K562 (cell line): Measurements from ENCODE around the gene ANXA4. TPM values are rescaled to one million over a fixed set of nuclear protein-coding genes. Genes with fewer than 3 reads are reported as not detected.

Source experiments
- ATAC-seq: fragments of 200-7000 bp; cut with Tn5 transposase; 3 replicates; pipeline ENCODE4 v1.9.1; 2020; ENCODE audit warnings: moderate library complexity
- BruUV-seq: library from RNA; stranded (reverse); fragments of 400-500 nt; replicated peaks from 2 replicates; lab custom pipeline; 2021; lab: Mats Ljungman, UMichigan
- CTCF ChIA-PET: fragments of 300-600 bp; formaldehyde crosslinking; extraction: SDS; loops from one replicate; lab custom pipeline; 2021; ENCODE audit warnings: low intra/inter-chr PET ratio; lab: Yijun Ruan, JAX
- POLR2A ChIA-PET: fragments of 300-600, 350-650 bp; sonication (Branson Sonifier 250); formaldehyde crosslinking; extraction: SDS; loops from one replicate; lab custom pipeline; 2021; ENCODE audit warnings: antibody characterized with exemption, inconsistent platforms; lab: Yijun Ruan, JAX
- DNase-seq, 4 experiments: peaks; one replicate each; pipeline versions ENCODE4 v3.0.0 to v3.0.0-alpha.2; 2011 to 2018; ENCODE audit warnings: low spot score in 3 of 4, mixed read lengths in 3 of 4; ENCODE audit errors: extremely low read depth in 1 of 4
- FAIRE-seq: peaks from 2 replicates; lab custom pipeline; 2011; peaks lifted over from hg19 to GRCh38; lab: Jason Lieb, UNC
- H2AFZ ChIP-seq: 2 replicates; pipeline ENCODE4 v1.6.0; 2011; ENCODE audit warnings: low read depth, low read length, control low read depth, inconsistent platforms
- H3K27ac ChIP-seq: fragments of 200-600 bp; 3 replicates; pipeline ENCODE4 v1.8.0; 2011; ENCODE audit warnings: low read depth, mild to moderate bottlenecking, control low read depth, inconsistent platforms, low read length, moderate library complexity, mixed read lengths; ENCODE audit errors: extremely low read depth
- H3K27me3 ChIP-seq, 2 experiments: fragments of 300-600 bp in 1 of 2; 2 replicates in 1 of 2; 3 replicates in 1 of 2; pipeline versions ENCODE4 v1.6.0 to v1.8.0; 2011; ENCODE audit warnings: inconsistent platforms in 2 of 2, low read length in 2 of 2, mild to moderate bottlenecking in 1 of 2, mixed read lengths in 1 of 2, moderate library complexity in 1 of 2; ENCODE audit not compliant: control insufficient read depth in 2 of 2, insufficient read depth in 2 of 2
- H3K36me3 ChIP-seq: fragments of 300-600 bp; 3 replicates; pipeline ENCODE4 v1.8.0; 2011; ENCODE audit warnings: mild to moderate bottlenecking, low read length, inconsistent platforms; ENCODE audit not compliant: control insufficient read depth, insufficient read depth
- H3K4me1 ChIP-seq, 2 experiments: fragments of 200-600 bp in 1 of 2; replicated peaks in 1 of 2; 2 replicates in 1 of 2; 3 replicates in 1 of 2; pipeline versions ENCODE4 v1.5.1 to v1.8.0; 2011; ENCODE audit warnings: inconsistent platforms in 2 of 2, low read length in 2 of 2, mild to moderate bottlenecking in 1 of 2, mixed read lengths in 1 of 2, moderate library complexity in 1 of 2; ENCODE audit not compliant: control insufficient read depth in 2 of 2, insufficient read depth in 2 of 2
- H3K4me2 ChIP-seq: 2 replicates; pipeline ENCODE4 v1.6.1; 2011; ENCODE audit warnings: low read length, control low read depth, inconsistent platforms, mixed read lengths; ENCODE audit not compliant: insufficient read depth
- H3K4me3 ChIP-seq: fragments of 200-600 bp; sonication (generic), shearing (Covaris generic); 2 replicates; pipeline ENCODE4 v1.5.1; 2016; ENCODE audit warnings: control low read depth, inconsistent platforms
- H3K79me2 ChIP-seq: fragments of 200-600 bp; 3 replicates; pipeline ENCODE4 v1.8.0; 2011; ENCODE audit warnings: low read length, inconsistent platforms; ENCODE audit not compliant: control insufficient read depth, insufficient read depth
- H3K9ac ChIP-seq, 2 experiments: 2 replicates each; pipeline versions ENCODE4 v1.6.0 to v1.6.1; 2011; ENCODE audit warnings: low read depth in 2 of 2, low read length in 2 of 2, control low read depth in 1 of 2, inconsistent platforms in 1 of 2, mild to moderate bottlenecking in 1 of 2, mixed read lengths in 1 of 2; ENCODE audit not compliant: insufficient read depth in 1 of 2
- H3K9me1 ChIP-seq: one replicate; pipeline ENCODE4 v1.6.0; 2011; ENCODE audit warnings: inconsistent platforms, mild to moderate bottlenecking, low read length, moderate library complexity; ENCODE audit not compliant: control insufficient read depth, insufficient read depth
- H3K9me3 ChIP-seq: replicated peaks from 2 replicates; pipeline ENCODE4 v1.5.1; 2011; ENCODE audit warnings: low read depth, low read length, inconsistent platforms; ENCODE audit not compliant: control insufficient read depth, insufficient read depth
- H4K20me1 ChIP-seq: replicated peaks from 2 replicates; pipeline ENCODE4 v1.6.1; 2011; ENCODE audit warnings: low read length, inconsistent platforms, mixed read lengths; ENCODE audit not compliant: control insufficient read depth, insufficient read depth
- CEBPZ ChIP-seq: fragments of 150-350 bp; IDR thresholded peaks from 2 replicates; pipeline ENCODE4 v1.6.1; 2014; ENCODE audit warnings: low read depth, mild to moderate bottlenecking, low read length, borderline replicate concordance
- DPF2 ChIP-seq: fragments of 450-650 bp; IDR thresholded peaks from 2 replicates; pipeline ENCODE4 v1.6.1; 2016
- GABPB1 ChIP-seq: sonication (generic); formaldehyde crosslinking; IDR thresholded peaks from 2 replicates; pipeline ENCODE4 v1.8.0; 2022; ENCODE audit warnings: mild to moderate bottlenecking, missing genetic modification reagents
- HDAC2 ChIP-seq: fragments of 450-650 bp; IDR thresholded peaks from 2 replicates; pipeline ENCODE4 v1.6.1; 2016; ENCODE audit warnings: mild to moderate bottlenecking
- HNRNPK ChIP-seq: fragments of 200-400 bp; formaldehyde crosslinking; IDR thresholded peaks from one replicate; pipeline ENCODE4 v1.6.1; 2018; ENCODE audit warnings: mild to moderate bottlenecking, low read depth, low read length; ENCODE audit not compliant: poor library complexity, severe bottlenecking
- JUND ChIP-seq, 2 experiments: IDR thresholded peaks; 2 replicates in 1 of 2; 3 replicates in 1 of 2; pipeline ENCODE4 v1.6.1; 2011; ENCODE audit warnings: borderline replicate concordance in 2 of 2, low read depth in 2 of 2, low read length in 2 of 2, improper control_type of control experiment in 1 of 2, missing biosample characterization in 1 of 2, missing genetic modification characterization in 1 of 2, missing genetic modification reagents in 1 of 2
- KLF6 ChIP-seq: fragments of 250-450 bp; sonication (Bioruptor Pico); IDR thresholded peaks from 2 replicates; pipeline ENCODE4 v1.4.0; 2020; ENCODE audit warnings: mild to moderate bottlenecking, moderate library complexity, borderline replicate concordance
- MAZ ChIP-seq, 2 experiments: fragments of 450-650 bp in 1 of 2; sonication (generic) in 1 of 2; formaldehyde crosslinking; IDR thresholded peaks in 1 of 2; conservative IDR thresholded peaks in 1 of 2; 2 replicates each; pipeline versions ENCODE4 v1.4.0 to v1.5.0; 2020; ENCODE audit warnings: mild to moderate bottlenecking in 1 of 2, missing genetic modification reagents in 1 of 2
- SP1 ChIP-seq: sonication (generic); formaldehyde crosslinking; IDR thresholded peaks from 2 replicates; pipeline ENCODE4 v1.8.1; 2022; ENCODE audit warnings: mild to moderate bottlenecking, missing genetic modification reagents
- XRCC3 ChIP-seq: fragments of 450-650 bp; IDR thresholded peaks from 2 replicates; pipeline ENCODE4 v1.6.1; 2017; ENCODE audit warnings: mild to moderate bottlenecking, moderate library complexity
- ZBTB1 ChIP-seq: sonication (generic); formaldehyde crosslinking; IDR thresholded peaks from 2 replicates; pipeline ENCODE4 v1.8.1; 2023; ENCODE audit warnings: missing genetic modification reagents, low read depth, mild to moderate bottlenecking, borderline replicate concordance
- ZBTB7A ChIP-seq: IDR thresholded peaks from 2 replicates; pipeline ENCODE4 v1.6.1; 2011; ENCODE audit warnings: low read depth, mild to moderate bottlenecking, low read length, moderate library complexity, borderline replicate concordance; ENCODE audit not compliant: control insufficient read depth
- ZNF263 ChIP-seq: sonication (generic); formaldehyde crosslinking; IDR thresholded peaks from 2 replicates; pipeline ENCODE4 v1.8.0; 2022; ENCODE audit warnings: mild to moderate bottlenecking, missing genetic modification reagents, borderline replicate concordance
- WGBS: fragments of 100-300 bp; shearing (Covaris generic); methylation state at CpG from one replicate; pipeline ENCODE4 v1.1.6; 2016; ENCODE audit warnings: low coverage, mixed read lengths; ENCODE audit not compliant: insufficient coverage; ENCODE audit errors: missing lambda C conversion rate; 5-methylcytosine and 5-hydroxymethylcytosine counted together
- in situ Hi-C: fragments of 300-500 bp; cut with MboI; formaldehyde crosslinking; loops from 4 replicates; pipeline ENCODE4 v1.15.0; 2018; ENCODE audit warnings: inconsistent platforms, mixed read lengths
- intact Hi-C: fragments of 100-400 bp; cut with micrococcal nuclease; formaldehyde crosslinking; loops from 2 replicates; pipeline ENCODE4 v1.14.2; 2022
- polyA plus RNA-seq, 8 experiments: library from polyadenylated mRNA; depleted of rRNA in 4 of 8; stranded (reverse) in 5 of 8; unstranded in 3 of 8; fragments of >200 nt; fragmentation: Nextera tagmentation in 2 of 8; fragmentation: Illumina TruSeq in 1 of 8; extraction: Ambion mirVana in 2 of 8; extraction: Trizol in 1 of 8; gene quantifications; 2 replicates each; pipeline versions ENCODE4 v1.2.1 to v1.2.3, GENCODE V29; 2011 to 2014; ENCODE audit warnings: inconsistent platforms in 1 of 8, missing spikeins in 1 of 8
- total RNA-seq, 7 experiments: library from RNA; depleted of rRNA in 6 of 7; stranded (reverse); fragments of >200 nt in 6 of 7; fragmentation: Illumina TruSeq in 2 of 7; extraction: Trizol in 2 of 7; gene quantifications; 2 replicates each; pipeline versions ENCODE4 v1.2.1 to v1.2.3, GENCODE V29; 2011 to 2021; ENCODE audit warnings: low replicate concordance in 1 of 7

ANXA4 gene
- total and polyA plus RNA-seq, 9 of the 15 experiments (the other 6 are each of a cell fraction or from before 2014, with no cell fraction given) = 3.4 to 13.6 (median 11.6) TPM

GRCh38 chr2:69807821-69808540 is 66.0 kb downstream of the ANXA4 start:
- Histone ChIP-seq H3K4me3 (no peak overlapping the region), H3K9me1 (no peaks in the 10 kb centered on the region), H3K9ac (no peak overlapping the region), H3K79me2 (no peaks in the 10 kb centered on the region), H3K27ac (no peak overlapping the region), H3K36me3 (no peaks in the 10 kb centered on the region), H4K20me1 (no peaks in the 10 kb centered on the region), H2AFZ (no peak overlapping the region), H3K9me3 (no peaks in the 10 kb centered on the region), H3K27me3 (no peaks in the 10 kb centered on the region), H3K4me1 (peaks cover 0 to 3% of the 10 kb centered on the region in 2 experiments; a peak in 2 of 5 replicates), H3K4me2 (no peak overlapping the region)
- in situ Hi-C loops (loop anchor here (5.0 kb wide), 1 partner anchor 246 kb away; no protein-coding TSS in a partner anchor), intact Hi-C loops (no loop called here)
- DNase-seq = no peak
- no peak for TF ChIP-seq DPF2
- TF ChIP-seq SP1 (CRISPR knock-in tag) = no peak
- no peak for TF ChIP-seq ZBTB7A
- no peak for TF ChIP-seq ZNF263
- no peak for TF ChIP-seq JUND (IDR thresholded peaks at IDR 0.05; ENCODE audit: borderline replicate concordance, low read depth, low read length)
- TF ChIP-seq JUND (tag; IDR thresholded peaks at IDR 0.05; ENCODE audit: borderline replicate concordance, low read depth, low read length) = no peak
- no peak for TF ChIP-seq KLF6
- TF ChIP-seq MAZ (CRISPR knock-in tag; conservative IDR thresholded peaks at IDR 0.05 in 1 of 2, IDR thresholded peaks at IDR 0.05 in 1 of 2) = no peak
- no peak for TF ChIP-seq XRCC3
- TF ChIP-seq GABPB1 = no peak
- TF ChIP-seq HDAC2 = no peak
- no peak for TF ChIP-seq HNRNPK
- TF ChIP-seq ZBTB1 (CRISPR knock-in tag) = no peak
- no peak for TF ChIP-seq CEBPZ
- no peak for FAIRE-seq
- CTCF ChIA-PET = no interaction called here
- ATAC-seq = no peak
- no TSS peak for BruUV-seq
- POLR2A ChIA-PET = no interaction called here
- 58% methylated on average over 16 of the region's 16 CpGs for WGBS
